ENCODE measurements around the gene ELF2. TPM values are rescaled to one million over a fixed set of nuclear protein-coding genes. Genes with fewer than 3 reads are reported as not detected.

The ELF2 gene
- total and polyA plus RNA-seq, 2 donors (not counting 1 experiment from before 2014, with no cell fraction given) = 25.1 to 97.5 TPM

GRCh38 chr4:139018501-139018900, 158.5 kb downstream of the ELF2 start:
- Histone ChIP-seq H3K79me2 (ENCODE audit: control insufficient read depth, insufficient read depth, low read length) (peaks cover 37% of the 10 kb centered on the region), H3K9ac (ENCODE audit: low read length) (no peak overlapping the region), H3K4me2 (replicated peaks; ENCODE audit: low read depth, low read length, poor library complexity, severe bottlenecking) (no peak overlapping the region), H3K9me3 (ENCODE audit: control extremely low read depth in 1 of 3, control insufficient read depth in 2 of 3, insufficient read depth in 1 of 3, low read length in 2 of 3) (no peaks in the 10 kb centered on the region), H3K4me3 (ENCODE audit: control extremely low read depth in 1 of 5, extremely low read depth in 1 of 5, insufficient read depth in 1 of 5, low read depth in 2 of 5, low read length in 4 of 5) (no peak overlapping the region), H3K36me3 (replicated peaks in 1 of 2; ENCODE audit: control extremely low read depth in 1 of 2, control insufficient read depth in 1 of 2, extremely low read depth in 1 of 2, insufficient read depth in 2 of 2, low read length in 1 of 2) (peaks cover 0 to 2% of the 10 kb centered on the region in 2 experiments), H3K27me3 (replicated peaks in 1 of 4; ENCODE audit: control extremely low read depth in 1 of 4, control insufficient read depth in 3 of 4, insufficient read depth in 4 of 4, low read length in 3 of 4) (no peaks in the 10 kb centered on the region), H3K4me1 (ENCODE audit: control insufficient read depth in 2 of 2, insufficient read depth in 2 of 2, low read length in 2 of 2) (peaks cover 14 to 18% of the 10 kb centered on the region in 2 donors), H4K20me1 (ENCODE audit: control insufficient read depth, insufficient read depth, low read length, poor library complexity, severe bottlenecking) (peaks cover 4% of the 10 kb centered on the region), H3K27ac (ENCODE audit: low read length in 2 of 2) (no peak overlapping the region), H2AFZ (ENCODE audit: insufficient read depth, low read depth, low read length, poor library complexity, severe bottlenecking) (no peak overlapping the region)
- intact Hi-C loops (cut with micrococcal nuclease) = loop anchor here (5.0 kb wide), 2 partner anchors 209 to 1504 kb away; partner anchors contain the start of gene ELMOD2
- Mint-ChIP-seq H3K4me1 (peaks cover 31% of the 10 kb centered on the region), H3K27me3 (no peaks in the 10 kb centered on the region), H3K9me3 (ENCODE audit: insufficient read depth) (no peaks in the 10 kb centered on the region), H3K27ac (no peak overlapping the region), H3K4me3 (peak overlapping the region; percentile 20)
- no peak for DNase-seq
- CTCF ChIA-PET = interaction anchor here (6.7 kb wide), 1 partner anchor 11 kb away, joined by 77 read pairs; no protein-coding TSS in a partner anchor
- TF ChIP-seq CTCF (IDR thresholded peaks at IDR 0.05) = no peak
- no peak for TF ChIP-seq EZH2 (IDR thresholded peaks at IDR 0.05; ENCODE audit: borderline replicate concordance, insufficient read depth, low read depth, low read length, poor library complexity, severe bottlenecking)
- POLR2A ChIA-PET = no interaction called here
- ATAC-seq (ENCODE audit: low read depth) = no peak

- POLR2A ChIA-PET = interaction anchor here (0.7 kb wide), 1 partner anchor 65 kb away, joined by 3 read pairs; no protein-coding TSS in a partner anchor
- Histone ChIP-seq H3K27ac (ENCODE audit: low read length in 2 of 2) (no peak overlapping the region), H3K4me1 (ENCODE audit: control insufficient read depth in 2 of 2, insufficient read depth in 2 of 2, low read length in 2 of 2) (peaks cover 14 to 18% of the 10 kb centered on the region in 2 donors), H3K36me3 (replicated peaks in 1 of 2; ENCODE audit: control extremely low read depth in 1 of 2, control insufficient read depth in 1 of 2, extremely low read depth in 1 of 2, insufficient read depth in 2 of 2, low read length in 1 of 2) (peaks cover 0 to 2% of the 10 kb centered on the region in 2 experiments), H3K4me2 (replicated peaks; ENCODE audit: low read depth, low read length, poor library complexity, severe bottlenecking) (no peak overlapping the region), H3K4me3 (ENCODE audit: control extremely low read depth in 1 of 5, extremely low read depth in 1 of 5, insufficient read depth in 1 of 5, low read depth in 2 of 5, low read length in 4 of 5) (no peak overlapping the region), H3K27me3 (replicated peaks in 1 of 4; ENCODE audit: control extremely low read depth in 1 of 4, control insufficient read depth in 3 of 4, insufficient read depth in 4 of 4, low read length in 3 of 4) (no peaks in the 10 kb centered on the region), H3K79me2 (ENCODE audit: control insufficient read depth, insufficient read depth, low read length) (peaks cover 37% of the 10 kb centered on the region), H2AFZ (ENCODE audit: insufficient read depth, low read depth, low read length, poor library complexity, severe bottlenecking) (no peak overlapping the region), H3K9me3 (ENCODE audit: control extremely low read depth in 1 of 3, control insufficient read depth in 2 of 3, insufficient read depth in 1 of 3, low read length in 2 of 3) (no peaks in the 10 kb centered on the region), H3K9ac (ENCODE audit: low read length) (no peak overlapping the region), H4K20me1 (ENCODE audit: control insufficient read depth, insufficient read depth, low read length, poor library complexity, severe bottlenecking) (peaks cover 1% of the 10 kb centered on the region)
- H3K9me3 Mint-ChIP-seq (ENCODE audit: insufficient read depth) = no peaks in the 10 kb centered on the region
- H3K27ac Mint-ChIP-seq = no peak overlapping the region
- intact Hi-C loops (cut with micrococcal nuclease) = loop anchor here (5.0 kb wide), 2 partner anchors 209 to 1504 kb away; partner anchors contain the start of gene ELMOD2
- peak overlapping the region; percentile 7 for H3K4me3 Mint-ChIP-seq
- peaks cover 31% of the 10 kb centered on the region for H3K4me1 Mint-ChIP-seq
- ATAC-seq (ENCODE audit: low read depth) = no peak
- CTCF ChIA-PET = interaction anchor here (6.7 kb wide), 1 partner anchor 12 kb away, joined by 77 read pairs; no protein-coding TSS in a partner anchor
- H3K27me3 Mint-ChIP-seq = no peaks in the 10 kb centered on the region
- TF ChIP-seq CTCF (IDR thresholded peaks at IDR 0.05) (no peak), EZH2 (IDR thresholded peaks at IDR 0.05; ENCODE audit: borderline replicate concordance, insufficient read depth, low read depth, low read length, poor library complexity, severe bottlenecking) (no peak)
- no CpG with 5 or more reads among the region's 3 CpGs for WGBS (ENCODE audit: insufficient coverage)
- DNase-seq = no peak
Measured at GRCh38 chr4:139017861-139018260, 159.2 kb downstream of the ELF2 start.
